Measurements from ENCODE around the gene SLC39A3.

DNA sequence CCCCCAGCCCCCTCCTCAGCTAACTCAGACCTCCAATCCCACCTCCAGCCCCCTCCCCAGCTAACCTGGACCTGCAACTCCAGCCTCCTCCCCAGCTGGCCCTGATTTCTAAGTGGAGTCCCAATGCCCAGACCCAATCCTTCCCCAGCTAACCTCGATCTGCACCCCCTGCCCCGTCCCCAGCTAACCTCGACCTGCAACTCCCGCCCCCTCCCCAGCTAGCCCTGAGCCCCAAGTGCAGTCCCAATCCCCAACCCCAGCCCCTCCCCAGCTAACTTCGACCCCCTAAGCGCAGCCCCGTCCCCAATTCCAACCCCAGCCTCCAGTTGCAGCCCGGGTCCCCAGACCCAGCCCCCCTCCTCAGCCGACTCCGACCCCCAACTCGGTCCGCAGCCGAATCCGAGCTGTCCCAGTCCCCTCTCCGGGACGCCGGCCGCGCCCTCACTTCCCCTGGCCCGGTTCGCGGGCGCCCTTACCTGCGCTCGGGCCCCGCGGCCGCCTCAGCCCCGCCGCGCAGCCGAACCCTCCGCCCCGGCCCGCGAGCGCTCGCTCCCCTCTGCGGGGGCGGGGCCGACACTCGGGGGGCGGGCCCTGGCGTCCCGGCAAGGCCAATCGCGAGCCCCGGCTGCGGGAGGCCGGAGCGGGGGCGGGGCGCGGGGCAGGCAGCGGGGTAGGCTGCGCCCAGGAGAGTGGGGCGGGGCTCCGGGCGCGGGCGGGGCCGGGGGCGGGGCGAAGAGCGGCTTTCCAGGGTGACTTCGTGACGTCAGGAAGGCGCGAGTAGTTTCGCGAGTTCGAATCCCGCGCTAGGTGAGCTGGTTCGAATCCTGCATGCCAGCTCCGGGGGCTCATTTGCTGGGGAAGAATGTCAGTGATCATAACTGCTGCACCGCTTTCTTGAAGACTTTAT is 37.4 kb downstream of the SLC39A3 start, which contains the start of gene GNG7:
- no peak for TF ChIP-seq GATA2 (IDR thresholded peaks at IDR 0.05; ENCODE audit: low read depth, low read length)
- TF ChIP-seq GATA3 (IDR thresholded peaks at IDR 0.05; ENCODE audit: low read depth, low read length) = no peak

All from SH-SY5Y (cell line).